ENCODE measurements around the gene PANX2. TPM values are rescaled to one million over a fixed set of nuclear protein-coding genes. Genes with fewer than 3 reads are reported as not detected.

PANX2 gene
- polyA plus RNA-seq, 1 experiment: 1.4 TPM

- H3K36me3 ChIP-seq (ENCODE audit: control insufficient read depth, insufficient read depth, low read length): peaks cover 44% of the 10 kb centered on the region
- no peaks in the 10 kb centered on the region for H3K27me3 ChIP-seq (ENCODE audit: control insufficient read depth, insufficient read depth, low read length)
- ChIA-PET CTCF (interaction anchor here (1.1 to 1.4 kb wide), 3 partner anchors 8 to 17 kb away, joined by 3 to 5 read pairs (median 3); no protein-coding TSS in a partner anchor), POLR2A (no interaction called here)
- H3K4me3 ChIP-seq (ENCODE audit: low read depth, low read length): no peak overlapping the region
- TF ChIP-seq CTCF (IDR thresholded peaks at IDR 0.05; ENCODE audit: insufficient read depth, low read depth, low read length): no peak
- DNase-seq (ENCODE audit: low read depth): no peak
These were observed 53.5 kb downstream of the PANX2 start for GRCh38 chr22:50224071-50224470.

DNA sequence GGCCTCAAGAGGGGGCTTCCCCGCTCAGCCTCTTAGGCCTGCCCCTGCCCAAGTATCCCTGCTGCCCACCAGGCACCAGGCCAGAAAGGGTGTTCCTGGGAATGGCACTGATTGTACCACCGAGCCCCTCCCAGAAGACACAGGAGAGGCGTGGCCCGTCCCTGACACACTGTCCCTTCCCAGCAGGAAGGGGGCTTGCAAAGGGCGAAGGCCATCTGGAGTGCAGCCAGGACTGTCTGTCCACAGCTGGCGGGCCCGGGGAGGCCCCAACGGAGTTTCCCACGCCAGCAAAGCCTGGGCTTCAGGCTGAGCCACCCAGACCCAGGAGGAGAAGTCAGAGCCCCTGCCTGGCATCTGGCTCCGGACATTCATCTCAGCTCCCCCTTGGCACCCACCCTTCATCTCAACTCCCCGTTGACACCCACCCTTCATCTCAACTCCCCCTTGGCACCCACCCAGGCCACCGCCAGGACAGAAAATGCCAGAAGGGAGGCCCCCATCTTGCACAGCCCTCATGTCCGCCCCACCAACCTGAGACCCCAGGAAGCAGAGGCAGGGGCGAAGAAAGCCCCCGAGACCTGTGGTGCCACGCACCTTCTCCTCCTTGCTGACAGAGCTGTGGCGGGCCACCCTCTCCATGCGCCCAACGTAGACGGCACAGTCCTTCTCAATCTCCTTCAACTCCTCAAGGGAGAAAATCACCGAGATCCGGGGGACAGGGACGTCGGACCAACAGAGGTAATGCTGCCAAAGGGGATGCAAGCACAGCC, 54.9 kb downstream of the PANX2 start:
- POLR2A ChIA-PET: no interaction called here
- Histone ChIP-seq H3K27me3 (ENCODE audit: control insufficient read depth, insufficient read depth, low read length) (no peaks in the 10 kb centered on the region), H3K36me3 (ENCODE audit: control insufficient read depth, insufficient read depth, low read length) (peaks cover 37% of the 10 kb centered on the region)

DNA sequence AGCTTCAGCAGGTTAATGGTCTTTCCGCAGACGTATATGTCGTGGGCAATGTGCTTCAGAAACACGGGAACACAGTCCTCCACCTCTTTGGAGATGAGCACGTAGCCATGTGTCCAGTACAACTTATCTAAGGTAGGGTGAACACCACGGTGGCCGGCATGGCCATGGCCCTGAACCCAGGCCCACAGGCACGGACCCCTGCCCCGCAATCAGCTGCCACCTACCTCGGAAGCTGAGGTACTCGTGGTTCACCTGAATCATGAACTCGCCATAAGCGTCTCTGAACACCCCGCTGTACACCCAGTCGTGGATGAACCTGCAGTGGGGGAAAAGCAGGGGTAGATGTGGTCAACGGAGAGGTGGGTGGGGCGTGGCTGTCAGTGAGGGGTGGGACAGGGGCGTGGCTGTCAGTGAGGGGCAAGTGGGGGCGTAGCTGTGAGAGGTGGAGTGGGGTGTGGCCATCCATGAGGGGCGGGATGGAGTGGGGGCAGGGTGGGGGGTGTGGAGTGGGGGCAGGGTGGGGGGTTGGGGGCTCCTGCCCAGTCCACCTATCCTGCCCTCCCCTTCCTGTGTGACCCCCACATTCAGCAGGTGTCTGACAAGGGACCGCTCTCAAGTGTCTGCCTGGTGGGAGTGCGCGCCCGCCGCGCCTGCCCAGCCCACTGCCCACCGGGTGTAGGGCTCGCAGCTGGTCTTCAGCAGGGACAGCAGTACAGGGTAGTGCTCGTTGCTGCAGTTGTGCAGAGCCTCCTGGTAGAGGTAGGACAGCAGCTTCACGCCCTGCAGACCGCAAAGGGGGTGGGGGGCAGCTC, 55.7 kb downstream of the PANX2 start:
- POLR2A ChIA-PET: no interaction called here
- DNase-seq (ENCODE audit: low read depth): no peak
- Histone ChIP-seq H3K27me3 (ENCODE audit: control insufficient read depth, insufficient read depth, low read length) (no peaks in the 10 kb centered on the region), H3K36me3 (ENCODE audit: control insufficient read depth, insufficient read depth, low read length) (peaks cover 29% of the 10 kb centered on the region), H3K4me3 (ENCODE audit: low read depth, low read length) (no peak overlapping the region)
- TF ChIP-seq CTCF (IDR thresholded peaks at IDR 0.05; ENCODE audit: insufficient read depth, low read depth, low read length): no peak
- CTCF ChIA-PET: interaction anchor here (0.6 to 2.2 kb wide), 4 partner anchors 11 to 50 kb away, joined by 3 to 9 read pairs (median 4); no protein-coding TSS in a partner anchor

More for the DNA sequence above, 54.9 kb downstream of the PANX2 start:
- H3K4me3 ChIP-seq (ENCODE audit: low read depth, low read length): no peak overlapping the region
- DNase-seq (ENCODE audit: low read depth): no peak
- TF ChIP-seq CTCF (IDR thresholded peaks at IDR 0.05; ENCODE audit: insufficient read depth, low read depth, low read length): no peak
- CTCF ChIA-PET: interaction anchor here (1.1 kb wide), 2 partner anchors 10 to 12 kb away, joined by 3 to 4 read pairs; no protein-coding TSS in a partner anchor

GRCh38 chr22:50226875-50227165, 56.3 kb downstream of the PANX2 start:
- CTCF ChIA-PET: interaction anchor here (0.6 to 2.2 kb wide), 3 partner anchors 10 to 50 kb away, joined by 3 to 9 read pairs (median 3); no protein-coding TSS in a partner anchor
- TF ChIP-seq CTCF (IDR thresholded peaks at IDR 0.05; ENCODE audit: insufficient read depth, low read depth, low read length): no peak
- POLR2A ChIA-PET: no interaction called here
- no peak for DNase-seq (ENCODE audit: low read depth)
- Histone ChIP-seq H3K4me3 (ENCODE audit: low read depth, low read length) (no peak overlapping the region), H3K27me3 (ENCODE audit: control insufficient read depth, insufficient read depth, low read length) (no peaks in the 10 kb centered on the region), H3K36me3 (ENCODE audit: control insufficient read depth, insufficient read depth, low read length) (peaks cover 28% of the 10 kb centered on the region)

- no peak for DNase-seq (ENCODE audit: low read depth)
- TF ChIP-seq CTCF (IDR thresholded peaks at IDR 0.05; ENCODE audit: insufficient read depth, low read depth, low read length): no peak
- H3K4me3 ChIP-seq (ENCODE audit: low read depth, low read length): no peak overlapping the region
- peaks cover 25% of the 10 kb centered on the region for H3K36me3 ChIP-seq (ENCODE audit: control insufficient read depth, insufficient read depth, low read length)
- no peaks in the 10 kb centered on the region for H3K27me3 ChIP-seq (ENCODE audit: control insufficient read depth, insufficient read depth, low read length)
- ChIA-PET CTCF (interaction anchor here (2.2 kb wide), 1 partner anchor 9 kb away, joined by 9 read pairs; no protein-coding TSS in a partner anchor), POLR2A (no interaction called here)
These were observed 57.2 kb downstream of the PANX2 start for GRCh38 chr22:50227579-50228215.
